NCI-H187 (cell line): ENCODE results near the gene TMPRSS4.

Source experiments
- DNase-seq, 2 experiments: peaks; one replicate each; lab custom pipeline; 2025; lab: John Stamatoyannopoulos, UW

Gene TMPRSS4

DNA sequence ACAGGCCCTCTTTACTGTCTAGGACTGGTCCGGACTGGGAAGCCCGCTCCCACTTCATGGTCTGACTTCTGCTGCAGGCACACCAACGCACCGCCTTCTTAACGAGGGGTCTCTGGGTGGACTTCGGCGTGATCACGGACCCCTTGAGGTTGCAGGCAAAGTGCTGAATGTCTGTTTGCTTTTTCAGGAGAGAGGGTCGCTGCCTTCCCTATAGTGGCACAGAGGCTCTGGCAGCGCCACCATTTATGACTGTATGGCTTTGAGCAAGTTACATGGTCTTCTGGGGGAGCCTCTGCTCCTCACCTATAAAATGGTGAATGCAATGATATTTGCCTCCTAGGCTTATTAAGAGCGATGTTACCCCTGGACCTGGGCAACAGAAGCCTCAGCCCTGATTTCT is 77.1 kb downstream of the TMPRSS4 start:
- no peak for DNase-seq

DNA sequence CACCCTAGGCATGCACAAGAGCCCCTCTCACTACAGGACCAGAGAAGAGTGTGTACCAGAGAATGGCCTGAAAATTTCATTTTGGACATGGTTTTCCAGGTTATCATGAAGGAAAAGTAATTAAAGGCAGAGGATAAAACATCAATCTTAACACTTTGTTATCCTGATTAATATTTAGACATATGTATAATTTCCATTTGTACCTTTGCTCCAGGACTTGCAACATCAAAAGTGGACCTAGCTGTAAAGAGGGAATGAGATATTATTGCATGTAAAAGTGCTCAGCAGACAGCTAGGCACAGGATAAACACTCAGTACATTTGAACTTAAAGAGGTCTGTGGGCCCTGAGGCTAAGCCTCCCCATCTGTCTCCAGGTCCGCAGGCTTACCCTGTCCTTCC is 77.8 kb downstream of the TMPRSS4 start:
- DNase-seq = no peak

GRCh38 chr11:118155776-118156530 is 79.1 kb downstream of the TMPRSS4 start:
- no peak for DNase-seq

GRCh38 chr11:118156531-118157185 is 79.8 kb downstream of the TMPRSS4 start:
- DNase-seq = no peak

- DNase-seq = no peak
These were observed 80.5 kb downstream of the TMPRSS4 start for GRCh38 chr11:118157186-118157895.

GRCh38 chr11:118161786-118162185 is 84.9 kb downstream of the TMPRSS4 start:
- no peak for DNase-seq

DNA sequence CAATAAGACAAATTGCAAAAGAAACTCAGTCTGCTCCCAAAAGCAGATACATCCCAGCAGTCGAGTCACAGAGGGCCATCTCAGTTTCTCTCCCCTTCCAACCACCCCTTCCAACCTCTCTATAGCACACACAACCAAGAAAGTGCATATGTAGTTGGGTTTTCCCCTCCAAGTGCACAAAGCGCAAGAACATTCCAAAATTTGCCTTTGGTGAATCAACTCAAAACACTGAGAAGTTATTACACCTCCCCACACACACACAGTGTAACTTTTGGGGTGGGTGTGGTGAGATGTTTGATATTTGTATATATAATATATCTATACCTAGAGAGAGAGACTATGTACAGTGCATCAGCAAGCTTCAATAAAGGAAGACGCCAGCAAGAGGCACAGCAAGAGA is 86.0 kb downstream of the TMPRSS4 start:
- no peak for DNase-seq

GRCh38 chr11:118163494-118163893 is 86.6 kb downstream of the TMPRSS4 start:
- no peak for DNase-seq

DNA sequence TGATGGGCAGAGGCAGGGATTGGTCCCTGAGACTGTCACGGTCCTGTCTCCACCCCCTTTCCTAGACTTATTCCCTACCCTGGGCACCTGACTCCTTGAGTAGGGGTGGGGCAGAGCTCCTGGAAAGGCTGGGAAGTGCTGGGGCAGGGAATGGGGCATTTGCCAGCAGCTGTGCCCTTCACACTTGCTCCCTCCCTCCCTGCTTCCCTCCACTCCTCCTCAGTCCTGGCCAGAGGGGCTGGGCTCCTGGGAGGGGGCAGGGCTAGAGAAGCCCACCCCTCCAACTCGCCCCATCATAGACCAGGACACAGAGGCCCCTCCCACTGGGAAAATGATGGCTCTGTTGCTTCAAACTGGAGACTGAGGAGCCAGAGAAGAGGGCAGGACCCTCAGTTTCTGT is 88.0 kb downstream of the TMPRSS4 start:
- DNase-seq = no peak

GRCh38 chr11:118166641-118167040 is 89.8 kb downstream of the TMPRSS4 start:
- DNase-seq = no peak

GRCh38 chr11:118167253-118167652 is 90.4 kb downstream of the TMPRSS4 start:
- no peak for DNase-seq

GRCh38 chr11:118167906-118168305 is 91.0 kb downstream of the TMPRSS4 start:
- no peak for DNase-seq

GRCh38 chr11:118168316-118168715 is 91.4 kb downstream of the TMPRSS4 start:
- no peak for DNase-seq

GRCh38 chr11:118168751-118169150 is 91.9 kb downstream of the TMPRSS4 start:
- DNase-seq = no peak

DNA sequence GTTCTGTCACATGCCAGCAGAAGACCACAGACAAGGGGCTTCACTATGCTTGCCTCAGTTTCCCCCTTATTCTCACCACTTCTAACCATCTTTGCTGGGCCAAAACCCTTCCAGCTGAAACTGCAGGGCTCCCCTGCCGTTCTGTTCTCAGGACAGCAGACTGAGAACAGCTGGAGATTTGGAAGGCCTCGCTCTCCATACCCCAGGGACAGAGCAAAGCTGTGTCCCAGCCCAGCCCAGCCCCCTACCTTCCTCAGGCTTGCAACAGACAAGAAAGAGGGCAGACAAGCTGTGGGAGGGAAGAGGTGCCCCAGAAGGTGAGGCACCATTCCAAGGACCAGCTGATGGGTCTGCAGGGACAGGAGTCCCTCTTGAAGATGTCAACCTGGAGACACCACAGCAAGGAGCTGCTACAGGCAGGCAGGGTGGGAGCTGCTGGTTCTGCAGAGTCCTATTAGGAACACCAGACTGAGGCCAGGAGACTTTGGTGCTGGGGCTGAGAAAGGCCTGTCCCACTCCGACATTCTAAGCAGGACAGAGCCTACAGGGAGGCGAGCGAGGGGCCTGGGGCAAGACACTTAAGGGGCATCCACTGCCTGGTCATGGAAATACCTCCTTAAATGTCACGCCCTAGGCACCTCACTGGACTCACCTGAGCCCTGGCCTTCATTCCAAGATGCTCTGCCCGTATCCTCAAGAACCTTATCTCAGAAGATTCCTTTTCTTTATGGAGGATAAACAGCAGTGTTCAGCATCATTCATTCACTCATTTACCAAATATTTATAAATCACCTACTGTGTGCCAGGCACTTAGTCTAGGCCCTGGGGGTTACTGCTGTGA is 92.6 kb downstream of the TMPRSS4 start:
- DNase-seq = no peak

GRCh38 chr11:118170231-118170630 is 93.4 kb downstream of the TMPRSS4 start:
- no peak for DNase-seq

DNA sequence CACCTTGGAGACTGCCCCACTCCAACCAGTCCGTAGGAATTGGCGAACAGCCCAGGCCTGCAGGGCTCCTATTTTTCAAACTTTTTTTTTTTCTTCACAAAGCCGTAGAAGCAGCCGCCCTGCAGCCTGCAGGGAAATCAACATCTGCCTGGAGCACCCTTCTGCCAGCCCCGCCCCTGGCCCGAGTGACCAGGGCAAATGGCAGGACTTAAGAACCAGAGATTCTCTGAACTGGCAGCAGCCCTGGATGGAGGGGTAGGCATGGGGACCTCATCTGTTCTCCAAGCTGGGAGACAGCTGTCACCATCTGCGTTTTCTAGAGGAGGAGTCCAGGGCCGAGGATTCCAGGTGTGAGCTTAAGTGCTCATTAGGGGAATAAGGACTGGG is 94.0 kb downstream of the TMPRSS4 start:
- no peak for DNase-seq
